ENCODE data around the gene C2orf15.

C2orf15 gene

DNA sequence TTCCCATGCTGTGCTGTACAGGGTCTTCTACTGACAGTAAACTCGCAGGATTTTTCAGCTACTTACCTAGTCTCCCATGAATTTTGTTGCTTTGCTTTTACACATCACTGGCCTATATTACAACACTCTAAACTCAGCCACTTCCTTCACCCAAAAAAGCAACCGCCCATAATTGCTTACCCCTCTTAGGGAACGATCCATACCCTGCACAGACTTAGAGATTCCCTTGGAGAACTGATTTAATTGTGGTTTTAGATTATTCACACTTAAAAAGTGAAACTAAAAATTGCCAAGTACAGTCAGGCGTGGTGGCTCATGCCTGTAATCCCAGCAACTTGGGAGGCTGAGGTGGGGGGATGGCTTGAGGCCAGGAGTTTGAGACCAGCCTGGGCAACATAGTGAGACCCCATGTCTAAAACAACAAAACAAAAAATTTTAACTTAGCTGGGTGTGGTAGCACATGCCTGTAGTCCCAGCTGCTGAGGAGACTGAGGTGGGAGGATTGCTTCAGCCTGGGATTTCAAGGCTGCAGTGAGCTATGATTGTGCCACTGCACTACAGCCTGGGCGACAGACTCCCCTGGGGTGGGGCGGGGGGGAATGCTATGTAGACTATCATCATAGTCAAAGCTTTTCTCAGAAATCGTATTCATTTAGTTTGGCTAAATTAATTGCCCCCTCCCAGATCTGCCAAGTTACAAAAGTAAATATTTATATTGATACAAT, 58.7 kb downstream of the C2orf15 start:
- TF ChIP-seq, protein P1, sequence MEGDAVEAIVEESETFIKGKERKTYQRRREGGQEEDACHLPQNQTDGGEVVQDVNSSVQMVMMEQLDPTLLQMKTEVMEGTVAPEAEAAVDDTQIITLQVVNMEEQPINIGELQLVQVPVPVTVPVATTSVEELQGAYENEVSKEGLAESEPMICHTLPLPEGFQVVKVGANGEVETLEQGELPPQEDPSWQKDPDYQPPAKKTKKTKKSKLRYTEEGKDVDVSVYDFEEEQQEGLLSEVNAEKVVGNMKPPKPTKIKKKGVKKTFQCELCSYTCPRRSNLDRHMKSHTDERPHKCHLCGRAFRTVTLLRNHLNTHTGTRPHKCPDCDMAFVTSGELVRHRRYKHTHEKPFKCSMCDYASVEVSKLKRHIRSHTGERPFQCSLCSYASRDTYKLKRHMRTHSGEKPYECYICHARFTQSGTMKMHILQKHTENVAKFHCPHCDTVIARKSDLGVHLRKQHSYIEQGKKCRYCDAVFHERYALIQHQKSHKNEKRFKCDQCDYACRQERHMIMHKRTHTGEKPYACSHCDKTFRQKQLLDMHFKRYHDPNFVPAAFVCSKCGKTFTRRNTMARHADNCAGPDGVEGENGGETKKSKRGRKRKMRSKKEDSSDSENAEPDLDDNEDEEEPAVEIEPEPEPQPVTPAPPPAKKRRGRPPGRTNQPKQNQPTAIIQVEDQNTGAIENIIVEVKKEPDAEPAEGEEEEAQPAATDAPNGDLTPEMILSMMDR (IDR thresholded peaks at IDR 0.05; ENCODE audit: low read depth, low read length, missing control alignments), result no peak
- no peak overlapping the region for H3K4me3 ChIP-seq (replicated peaks; ENCODE audit: low read depth, low read length)
- DNase-seq (ENCODE audit: extremely low read depth, low read depth), result no peak
